ENCODE results near the gene SMARCC1.

The SMARCC1 gene

DNA sequence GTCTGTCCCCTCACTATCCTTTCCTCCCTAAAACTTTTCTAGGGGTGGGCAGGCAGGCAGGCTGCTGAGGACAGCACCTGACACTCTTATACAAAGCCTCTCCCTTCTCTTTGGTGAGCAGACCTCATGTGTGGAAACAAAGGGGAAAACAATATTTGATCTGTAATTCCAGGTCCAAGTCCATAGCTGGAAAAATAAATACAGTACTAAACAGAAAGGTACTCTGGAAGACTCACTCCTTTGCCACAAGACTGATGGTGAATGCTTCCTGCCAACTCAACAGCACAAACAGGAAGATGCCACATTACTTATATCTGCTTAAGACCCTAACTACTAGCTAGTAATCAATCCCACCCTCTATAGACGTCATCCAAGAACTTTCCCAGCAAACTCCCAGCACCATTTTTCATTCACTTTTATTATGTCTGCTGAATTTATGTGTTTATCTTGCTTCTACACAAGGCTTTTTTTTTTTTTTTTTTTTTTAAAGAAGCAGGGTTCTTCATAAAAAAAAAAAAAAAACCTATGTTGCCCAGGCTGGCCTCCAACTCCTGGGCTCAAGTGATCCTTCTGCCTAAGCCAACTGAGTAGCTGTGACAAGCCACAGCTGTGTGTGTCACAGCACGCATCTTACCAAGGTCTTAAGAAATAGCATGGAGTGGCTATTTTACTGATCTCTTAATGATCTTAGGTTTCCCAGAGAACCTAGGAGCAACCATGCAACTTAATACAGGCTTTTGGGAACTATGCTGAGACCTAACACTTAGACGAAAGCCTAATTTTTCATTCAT, 158.8 kb downstream of the SMARCC1 start:
- Histone ChIP-seq H3K4me1 (ENCODE audit: low read length) (no peaks in the 10 kb centered on the region), H3K27me3 (ENCODE audit: low read depth, low read length) (no peaks in the 10 kb centered on the region), H3K27ac (ENCODE audit: low read length) (no peak overlapping the region), H3K4me3 (ENCODE audit: low read length) (no peak overlapping the region), H2AFZ (ENCODE audit: low read depth, low read length) (no peak overlapping the region), H3K9me3 (ENCODE audit: insufficient read depth, low read length) (no peaks in the 10 kb centered on the region), H4K20me1 (ENCODE audit: insufficient read depth, low read length) (no peaks in the 10 kb centered on the region), H3K79me2 (ENCODE audit: low read length) (0 out of 2 replicates have a peak, but pooled peaks cover 3% of the 10 kb centered on the region), H3K4me2 (ENCODE audit: low read length) (no peak overlapping the region), H3K36me3 (replicated peaks; ENCODE audit: low read depth, low read length) (peaks cover 64% of the 10 kb centered on the region), H3K9ac (ENCODE audit: low read length) (no peak overlapping the region)
- TF ChIP-seq, protein P1, sequence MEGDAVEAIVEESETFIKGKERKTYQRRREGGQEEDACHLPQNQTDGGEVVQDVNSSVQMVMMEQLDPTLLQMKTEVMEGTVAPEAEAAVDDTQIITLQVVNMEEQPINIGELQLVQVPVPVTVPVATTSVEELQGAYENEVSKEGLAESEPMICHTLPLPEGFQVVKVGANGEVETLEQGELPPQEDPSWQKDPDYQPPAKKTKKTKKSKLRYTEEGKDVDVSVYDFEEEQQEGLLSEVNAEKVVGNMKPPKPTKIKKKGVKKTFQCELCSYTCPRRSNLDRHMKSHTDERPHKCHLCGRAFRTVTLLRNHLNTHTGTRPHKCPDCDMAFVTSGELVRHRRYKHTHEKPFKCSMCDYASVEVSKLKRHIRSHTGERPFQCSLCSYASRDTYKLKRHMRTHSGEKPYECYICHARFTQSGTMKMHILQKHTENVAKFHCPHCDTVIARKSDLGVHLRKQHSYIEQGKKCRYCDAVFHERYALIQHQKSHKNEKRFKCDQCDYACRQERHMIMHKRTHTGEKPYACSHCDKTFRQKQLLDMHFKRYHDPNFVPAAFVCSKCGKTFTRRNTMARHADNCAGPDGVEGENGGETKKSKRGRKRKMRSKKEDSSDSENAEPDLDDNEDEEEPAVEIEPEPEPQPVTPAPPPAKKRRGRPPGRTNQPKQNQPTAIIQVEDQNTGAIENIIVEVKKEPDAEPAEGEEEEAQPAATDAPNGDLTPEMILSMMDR (IDR thresholded peaks at IDR 0.05; ENCODE audit: low read depth, low read length) = no peak
- TF ChIP-seq EZH2phosphoT487 (IDR thresholded peaks at IDR 0.05; ENCODE audit: low read depth) = no peak

- TF ChIP-seq, protein P1 (IDR thresholded peaks at IDR 0.05; ENCODE audit: low read depth, low read length) = no peak
- TF ChIP-seq EZH2phosphoT487 (IDR thresholded peaks at IDR 0.05; ENCODE audit: low read depth) = no peak
- H3K36me3 ChIP-seq (replicated peaks; ENCODE audit: low read depth, low read length) = peaks cover 67% of the 10 kb centered on the region
These were observed 164.3 kb downstream of the SMARCC1 start for GRCh38 chr3:47617086-47618010.

DNA sequence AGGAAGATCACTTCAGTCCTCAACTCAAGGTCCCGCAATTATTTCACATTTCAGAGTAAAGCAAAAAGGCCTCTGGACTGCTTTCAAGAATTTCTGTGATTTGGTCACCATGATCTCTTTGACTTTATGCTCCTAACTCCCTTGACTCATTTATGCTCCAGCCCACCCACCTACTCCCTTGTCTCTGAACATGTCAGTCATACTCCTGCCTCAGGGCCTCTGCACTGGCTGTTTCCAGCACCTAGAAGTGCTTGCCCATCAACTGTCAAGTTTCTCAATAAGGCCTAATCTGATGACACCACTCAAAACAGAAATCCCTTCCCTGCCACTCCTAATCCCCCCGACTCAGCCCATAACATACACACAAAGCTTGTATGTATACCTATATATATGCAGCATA, 166.9 kb downstream of the SMARCC1 start:
- Histone ChIP-seq H3K9ac (ENCODE audit: low read length) (no peak overlapping the region), H4K20me1 (ENCODE audit: insufficient read depth, low read length) (no peaks in the 10 kb centered on the region; the same call in 1 of the 2 replicates), H3K36me3 (replicated peaks; ENCODE audit: low read depth, low read length) (peaks cover 76% of the 10 kb centered on the region), H3K4me1 (ENCODE audit: low read length) (peaks cover 3% of the 10 kb centered on the region; the same call in 1 of the 2 replicates), H3K27ac (ENCODE audit: low read length) (no peak overlapping the region), H2AFZ (ENCODE audit: low read depth, low read length) (no peak overlapping the region), H3K9me3 (ENCODE audit: insufficient read depth, low read length) (no peaks in the 10 kb centered on the region), H3K27me3 (ENCODE audit: low read depth, low read length) (no peaks in the 10 kb centered on the region), H3K4me3 (ENCODE audit: low read length) (no peak overlapping the region), H3K79me2 (ENCODE audit: low read length) (0 out of 2 replicates have a peak, but pooled peaks cover 10% of the 10 kb centered on the region), H3K4me2 (ENCODE audit: low read length) (no peak overlapping the region)
- TF ChIP-seq, protein P1 (IDR thresholded peaks at IDR 0.05; ENCODE audit: low read depth, low read length) = no peak
- TF ChIP-seq EZH2phosphoT487 (IDR thresholded peaks at IDR 0.05; ENCODE audit: low read depth) = no peak

More at GRCh38 chr3:47617086-47618010, 164.3 kb downstream of the SMARCC1 start:
- no peaks in the 10 kb centered on the region for H3K27me3 ChIP-seq (ENCODE audit: low read depth, low read length)
- H2AFZ ChIP-seq (ENCODE audit: low read depth, low read length) = no peak overlapping the region
- no peak overlapping the region for H3K9ac ChIP-seq (ENCODE audit: low read length)
- no peak overlapping the region for H3K27ac ChIP-seq (ENCODE audit: low read length)
- H3K4me1 ChIP-seq (ENCODE audit: low read length) = peaks cover 3% of the 10 kb centered on the region; the same call in 1 of the 2 replicates
- 0 out of 2 replicates have a peak, but pooled peaks cover 5% of the 10 kb centered on the region for H3K79me2 ChIP-seq (ENCODE audit: low read length)
- no peaks in the 10 kb centered on the region for H3K9me3 ChIP-seq (ENCODE audit: insufficient read depth, low read length)
- H3K4me3 ChIP-seq (ENCODE audit: low read length) = no peak overlapping the region
- H3K4me2 ChIP-seq (ENCODE audit: low read length) = no peak overlapping the region
- H4K20me1 ChIP-seq (ENCODE audit: insufficient read depth, low read length) = no peaks in the 10 kb centered on the region; the same call in 1 of the 2 replicates

Data from OCI-LY3 (cell line).